Measurements from ENCODE around the gene SLC39A7.

SLC39A7 gene

GRCh38 chr6:33192671-33193602 lies 7.7 kb upstream of the SLC39A7 start:
- DNase-seq (ENCODE audit: low read depth in 1 of 2, low spot score in 1 of 2) = no peak
- H3K27ac ChIP-seq (replicated peaks) = no peak overlapping the region
- no peak overlapping the region for H3K4me3 ChIP-seq (replicated peaks; ENCODE audit: insufficient read depth, low read length)
- TF ChIP-seq CTCF (IDR thresholded peaks at IDR 0.05; ENCODE audit: insufficient read depth, low read length) (no peak), POLR2AphosphoS5 (IDR thresholded peaks at IDR 0.05; ENCODE audit: low read depth) (no peak), REST (IDR thresholded peaks at IDR 0.05; ENCODE audit: insufficient replicate concordance, low read depth) (no peak), GABPA (IDR thresholded peaks at IDR 0.05; ENCODE audit: low read depth) (no peak), SPI1 (IDR thresholded peaks at IDR 0.05; ENCODE audit: borderline replicate concordance, low read depth) (no peak)
- peaks cover 19% of the 10 kb centered on the region for H3K27me3 ChIP-seq (ENCODE audit: insufficient read depth, poor library complexity, severe bottlenecking)

- DNase-seq (ENCODE audit: low read depth in 1 of 2, low spot score in 1 of 2) = no peak
- TF ChIP-seq REST (IDR thresholded peaks at IDR 0.05; ENCODE audit: insufficient replicate concordance, low read depth) (no peak), CTCF (IDR thresholded peaks at IDR 0.05; ENCODE audit: insufficient read depth, low read length) (no peak), SPI1 (IDR thresholded peaks at IDR 0.05; ENCODE audit: borderline replicate concordance, low read depth) (no peak), GABPA (IDR thresholded peaks at IDR 0.05; ENCODE audit: low read depth) (no peak), POLR2AphosphoS5 (IDR thresholded peaks at IDR 0.05; ENCODE audit: low read depth) (no peak; the same call in 1 of the 2 replicates)
- Histone ChIP-seq H3K4me3 (replicated peaks; ENCODE audit: insufficient read depth, low read length) (no peak overlapping the region), H3K27ac (replicated peaks) (no peak overlapping the region), H3K27me3 (ENCODE audit: insufficient read depth, poor library complexity, severe bottlenecking) (peaks cover 19% of the 10 kb centered on the region)
These were observed 7.0 kb upstream of the SLC39A7 start for GRCh38 chr6:33193619-33194018.

GRCh38 chr6:33194431-33194979 lies 6.2 kb upstream of the SLC39A7 start:
- no peak overlapping the region for H3K27ac ChIP-seq (replicated peaks)
- DNase-seq (ENCODE audit: low read depth in 1 of 2, low spot score in 1 of 2) = no peak
- H3K27me3 ChIP-seq (ENCODE audit: insufficient read depth, poor library complexity, severe bottlenecking) = peaks cover 19% of the 10 kb centered on the region
- TF ChIP-seq POLR2AphosphoS5 (IDR thresholded peaks at IDR 0.05; ENCODE audit: low read depth) (no peak), GABPA (IDR thresholded peaks at IDR 0.05; ENCODE audit: low read depth) (no peak), SPI1 (IDR thresholded peaks at IDR 0.05; ENCODE audit: borderline replicate concordance, low read depth) (no peak), REST (IDR thresholded peaks at IDR 0.05; ENCODE audit: insufficient replicate concordance, low read depth) (no peak), CTCF (IDR thresholded peaks at IDR 0.05; ENCODE audit: insufficient read depth, low read length) (no peak)
- H3K4me3 ChIP-seq (replicated peaks; ENCODE audit: insufficient read depth, low read length) = no peak overlapping the region

All from HL-60 (cell line).